RWPE2 (cell line): ENCODE data around the gene SCFD2.
"Not testable (repeated sequence)": the region's sequence is repeated elsewhere in the genome, so short reads cannot be mapped to it uniquely, and the experiment has no call there.

Source experiments
- ATAC-seq: fragments of 200-7000 bp; cut with Tn5 transposase; 3 replicates; pipeline ENCODE4 v1.9.1; 2021; ENCODE audit warnings: low read depth
- DNase-seq: peaks from one replicate; pipeline ENCODE4 v3.0.0-alpha.2; 2020; ENCODE audit warnings: low spot score
- H3K27ac ChIP-seq: fragments of 450-650 bp; 2 replicates; pipeline ENCODE4 v1.5.1; 2017; ENCODE audit warnings: mild to moderate bottlenecking; ENCODE audit not compliant: poor library complexity, severe bottlenecking
- H3K27me3 ChIP-seq: fragments of 250-450 bp; sonication (Bioruptor Pico); 2 replicates; pipeline ENCODE4 v1.5.1; 2021; ENCODE audit warnings: mild to moderate bottlenecking, moderate library complexity; ENCODE audit not compliant: insufficient read depth, poor library complexity, severe bottlenecking
- H3K36me3 ChIP-seq: fragments of 250-450 bp; sonication (Bioruptor Pico); 2 replicates; pipeline ENCODE4 v1.5.1; 2020; ENCODE audit warnings: low read depth, mild to moderate bottlenecking, moderate library complexity
- H3K4me1 ChIP-seq: fragments of 250-450 bp; sonication (Bioruptor Pico); 2 replicates; pipeline ENCODE4 v1.5.1; 2021; ENCODE audit warnings: mild to moderate bottlenecking, moderate library complexity; ENCODE audit not compliant: insufficient read depth, poor library complexity, severe bottlenecking
- H3K4me3 ChIP-seq: fragments of 250-450 bp; sonication (Bioruptor Pico); 2 replicates; pipeline ENCODE4 v1.5.1; 2021; ENCODE audit warnings: mild to moderate bottlenecking, moderate library complexity; ENCODE audit not compliant: severe bottlenecking
- H3K9me3 ChIP-seq: fragments of 250-450 bp; sonication (Bioruptor Pico); 2 replicates; pipeline ENCODE4 v1.5.1; 2021; ENCODE audit warnings: mild to moderate bottlenecking, moderate library complexity; ENCODE audit not compliant: severe bottlenecking
- TF ChIP-seq, protein P1 (sequence below): fragments of 450-650 bp; IDR thresholded peaks from one replicate; pipeline ENCODE4 v1.5.1; 2017; ENCODE audit warnings: mild to moderate bottlenecking, moderate library complexity; ENCODE audit not compliant: poor library complexity, severe bottlenecking

SCFD2 gene

DNA sequence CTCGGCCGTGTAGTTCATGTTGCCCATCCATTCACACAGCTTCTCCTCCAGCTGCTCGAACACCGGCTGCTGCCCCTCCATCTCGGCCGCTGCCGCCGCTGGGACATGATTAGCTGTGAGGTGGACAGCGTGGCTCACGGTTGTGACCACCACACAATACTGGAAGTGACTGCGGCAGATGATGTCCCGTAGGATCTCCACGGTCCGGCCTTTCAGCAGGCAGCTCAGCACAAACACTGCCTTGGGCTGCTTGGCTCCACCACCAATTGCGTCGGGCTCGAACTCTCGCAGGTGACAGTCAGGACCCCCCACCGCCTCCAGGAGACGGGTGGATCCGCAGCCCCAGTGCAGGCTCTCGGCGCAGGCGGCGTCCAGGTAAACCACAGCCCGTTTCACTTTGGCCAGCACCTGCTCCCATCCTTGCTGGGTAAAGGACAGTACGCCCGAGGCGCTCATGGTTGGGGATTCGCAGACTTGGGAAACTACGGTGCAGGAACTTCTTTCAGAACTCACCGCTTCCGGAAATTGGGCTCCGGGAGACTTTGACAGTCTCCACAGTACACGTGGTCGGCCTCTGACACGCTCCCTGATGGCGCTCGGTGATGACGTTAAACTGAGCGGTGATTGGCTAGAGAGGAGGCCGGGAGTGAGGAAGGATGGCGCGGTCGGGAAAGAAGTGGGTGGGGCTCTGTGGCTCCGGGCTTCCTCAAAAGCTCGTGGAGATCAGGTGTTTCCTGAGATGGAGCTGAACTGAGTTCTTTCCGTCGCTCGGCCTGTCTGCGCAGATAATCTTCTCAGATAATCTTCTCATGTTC, at the start of gene SCFD2:
TSS of gene SCFD2 (minus strand) at position 576 of the 815 bp plus-strand sequence.
- ATAC-seq, result peak; percentile 95
- H3K4me1 ChIP-seq, result peaks cover 5% of the 10 kb centered on the region

DNA sequence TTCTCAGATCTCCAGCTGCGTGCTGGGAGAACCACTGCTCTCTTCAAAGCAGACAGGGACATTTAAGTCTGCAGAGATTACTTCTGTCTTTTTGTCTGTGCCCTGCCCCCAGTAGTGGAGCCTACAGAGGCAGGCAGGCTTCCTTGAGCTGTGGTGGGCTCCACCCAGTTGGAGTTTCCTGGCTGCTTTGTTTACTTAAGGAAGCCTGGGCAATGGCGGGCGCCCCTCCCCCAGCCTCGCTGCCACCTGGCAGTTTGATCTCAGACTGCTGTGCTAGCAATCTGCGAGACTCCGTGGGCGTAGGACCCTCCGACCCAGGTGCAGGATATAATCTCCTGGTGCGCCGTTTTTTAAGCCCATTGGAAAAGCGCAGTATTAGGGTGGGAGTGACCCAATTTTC, 43.6 kb upstream of the SCFD2 start:
- H3K4me1 ChIP-seq, H3K27me3 ChIP-seq, ATAC-seq, H3K27ac ChIP-seq, H3K4me3 ChIP-seq, DNase-seq, H3K9me3 ChIP-seq: not testable (repeated sequence)
- H3K36me3 ChIP-seq, result peaks cover 17% of the 10 kb centered on the region

More for the DNA sequence above, at the start of gene SCFD2:
- no peaks in the 10 kb centered on the region for H3K27me3 ChIP-seq
- H3K27ac ChIP-seq, result no peak within 1 kb of the TSS
- peak; percentile 96 for DNase-seq
- no peaks in the 10 kb centered on the region for H3K36me3 ChIP-seq
- H3K9me3 ChIP-seq, result no peaks in the 10 kb centered on the region
- TF ChIP-seq, protein P1, sequence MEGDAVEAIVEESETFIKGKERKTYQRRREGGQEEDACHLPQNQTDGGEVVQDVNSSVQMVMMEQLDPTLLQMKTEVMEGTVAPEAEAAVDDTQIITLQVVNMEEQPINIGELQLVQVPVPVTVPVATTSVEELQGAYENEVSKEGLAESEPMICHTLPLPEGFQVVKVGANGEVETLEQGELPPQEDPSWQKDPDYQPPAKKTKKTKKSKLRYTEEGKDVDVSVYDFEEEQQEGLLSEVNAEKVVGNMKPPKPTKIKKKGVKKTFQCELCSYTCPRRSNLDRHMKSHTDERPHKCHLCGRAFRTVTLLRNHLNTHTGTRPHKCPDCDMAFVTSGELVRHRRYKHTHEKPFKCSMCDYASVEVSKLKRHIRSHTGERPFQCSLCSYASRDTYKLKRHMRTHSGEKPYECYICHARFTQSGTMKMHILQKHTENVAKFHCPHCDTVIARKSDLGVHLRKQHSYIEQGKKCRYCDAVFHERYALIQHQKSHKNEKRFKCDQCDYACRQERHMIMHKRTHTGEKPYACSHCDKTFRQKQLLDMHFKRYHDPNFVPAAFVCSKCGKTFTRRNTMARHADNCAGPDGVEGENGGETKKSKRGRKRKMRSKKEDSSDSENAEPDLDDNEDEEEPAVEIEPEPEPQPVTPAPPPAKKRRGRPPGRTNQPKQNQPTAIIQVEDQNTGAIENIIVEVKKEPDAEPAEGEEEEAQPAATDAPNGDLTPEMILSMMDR, result no peak
- H3K4me3 ChIP-seq, result peak within 1 kb of the TSS; percentile 73

DNA sequence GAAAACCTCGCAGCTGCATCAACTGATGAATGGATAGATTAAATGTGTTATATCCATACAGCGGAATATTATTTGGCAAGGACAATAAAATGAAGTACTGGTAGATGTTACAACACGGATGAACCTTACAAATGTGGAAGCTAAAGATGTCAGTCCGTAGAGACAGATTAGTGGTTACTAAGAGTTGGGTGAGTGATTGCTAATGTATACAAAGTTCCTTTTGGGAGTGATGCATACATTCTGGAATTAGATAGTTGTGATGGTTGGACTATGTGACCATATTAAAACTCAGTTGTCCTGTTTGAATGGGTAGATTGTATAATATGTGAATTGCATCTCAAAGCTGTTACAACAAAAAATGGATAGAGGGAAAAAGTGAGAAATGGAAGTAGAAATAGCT, 14.4 kb upstream of the SCFD2 start:
- Histone ChIP-seq H3K4me3 (no peak overlapping the region), H3K9me3 (no peaks in the 10 kb centered on the region), H3K36me3 (peaks cover 58% of the 10 kb centered on the region), H3K4me1 (peaks cover 11% of the 10 kb centered on the region), H3K27ac (no peak overlapping the region), H3K27me3 (no peaks in the 10 kb centered on the region)
- ATAC-seq (no peak), DNase-seq (no peak)
- TF ChIP-seq, protein P1, result no peak

DNA sequence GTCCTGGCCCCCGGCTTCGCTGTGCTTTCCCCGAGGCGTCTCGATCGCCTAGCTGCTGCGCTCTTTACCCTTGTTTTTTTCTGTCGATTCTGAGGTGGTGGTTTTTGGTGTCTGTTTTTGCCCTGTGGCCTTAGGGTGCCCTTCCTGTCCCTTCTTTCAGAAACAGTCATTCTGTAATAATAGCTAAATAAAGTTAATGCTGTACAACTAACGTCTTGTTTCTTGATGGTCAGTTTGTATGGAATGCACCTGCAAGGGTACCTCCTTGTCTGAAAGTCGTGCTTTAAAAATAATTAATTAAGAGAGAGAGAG, 12.3 kb upstream of the SCFD2 start:
- Histone ChIP-seq H3K9me3 (no peaks in the 10 kb centered on the region), H3K4me1 (peaks cover 11% of the 10 kb centered on the region), H3K27ac (peak overlapping the region; percentile 38), H3K36me3 (peaks cover 37% of the 10 kb centered on the region), H3K4me3 (peak overlapping the region; percentile 76), H3K27me3 (no peaks in the 10 kb centered on the region)
- ATAC-seq (no peak; the same call in 2 of the 3 replicates), DNase-seq (no peak)
- TF ChIP-seq, protein P1, result no peak

DNA sequence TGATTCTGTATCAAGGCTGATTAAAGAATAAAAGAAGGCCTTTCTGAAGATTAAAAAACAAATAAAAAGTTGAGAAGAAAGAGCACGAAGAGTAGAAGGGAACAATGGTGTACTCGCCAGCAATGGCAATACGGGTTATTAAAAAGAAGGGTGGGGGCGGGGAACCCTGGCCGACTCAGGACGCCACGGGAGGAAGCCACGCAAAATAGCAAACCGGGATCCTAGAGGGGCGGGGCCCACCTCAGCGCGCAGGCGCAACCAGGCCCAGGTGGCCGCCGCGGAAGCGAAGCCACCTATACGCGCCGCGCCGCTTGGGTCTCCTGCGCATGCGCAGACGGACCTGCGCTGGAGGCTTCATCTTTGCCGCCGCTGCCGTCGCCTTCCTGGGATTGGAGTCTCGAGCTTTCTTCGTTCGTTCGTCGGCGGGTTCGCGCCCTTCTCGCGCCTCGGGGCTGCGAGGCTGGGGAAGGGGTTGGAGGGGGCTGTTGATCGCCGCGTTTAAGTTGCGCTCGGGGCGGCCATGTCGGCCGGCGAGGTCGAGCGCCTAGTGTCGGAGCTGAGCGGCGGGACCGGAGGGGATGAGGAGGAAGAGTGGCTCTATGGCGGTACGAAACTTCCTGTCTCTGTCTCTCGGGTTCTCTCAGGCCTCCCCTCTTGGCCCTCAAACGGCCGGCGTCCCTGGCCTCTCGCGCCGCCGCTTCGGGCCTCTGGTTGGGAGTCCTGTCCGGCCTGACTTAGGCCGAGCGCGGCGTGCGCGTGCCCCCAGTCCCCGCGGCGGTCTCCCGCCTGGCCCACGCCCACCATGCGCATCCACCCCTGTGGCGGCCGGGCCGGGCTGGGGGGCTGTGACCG, 11.7 kb upstream of the SCFD2 start, which contains the start of gene FIP1L1:
TSS of gene FIP1L1 (plus strand) at position 323 of the 852 bp plus-strand sequence. CDS start at position 521, 198 bp downstream.
- no peaks in the 10 kb centered on the region for H3K9me3 ChIP-seq
- no peaks in the 10 kb centered on the region for H3K27me3 ChIP-seq
- ATAC-seq (peak; percentile 95), DNase-seq (peak; percentile 87)
- TF ChIP-seq, protein P1, result no peak
- H3K27ac ChIP-seq, result peak within 1 kb of the TSS; percentile 38
- peaks cover 11% of the 10 kb centered on the region for H3K4me1 ChIP-seq
- peaks cover 31% of the 10 kb centered on the region for H3K36me3 ChIP-seq
- H3K4me3 ChIP-seq, result peak within 1 kb of the TSS; percentile 76
